OCI-LY7 (cell line): ENCODE measurements around the gene TRIP12. TPM values are rescaled to one million over a fixed set of nuclear protein-coding genes. Genes with fewer than 3 reads are reported as not detected.
"Not testable (repeated sequence)": the region's sequence is repeated elsewhere in the genome, so short reads cannot be mapped to it uniquely, and the experiment has no call there.

ENCODE experiments used
- BruUV-seq: library from RNA; stranded (reverse); fragments of 400-500 nt; replicated peaks from 2 replicates; lab custom pipeline; 2021; lab: Mats Ljungman, UMichigan
- CTCF ChIA-PET: fragments of 300-600 bp; sonication (Branson Sonifier 250); formaldehyde crosslinking; loops from one replicate; lab custom pipeline; 2022; ENCODE audit warnings: antibody characterized with exemption; ENCODE audit not compliant: unreplicated experiment; lab: Charles Lee
- POLR2A ChIA-PET: fragments of 300-600 bp; sonication (Branson Sonifier 250); formaldehyde crosslinking; loops from one replicate; lab custom pipeline; 2022; ENCODE audit warnings: antibody characterized with exemption; lab: Charles Lee
- DNase-seq: peaks from one replicate; pipeline ENCODE4 v3.0.0-alpha.2; 2015; ENCODE audit warnings: low spot score
- H2AFZ ChIP-seq: fragments of 200-600 bp; sonication (generic), shearing (Covaris generic); 2 replicates; pipeline ENCODE4 v1.6.1; 2014; ENCODE audit warnings: mild to moderate bottlenecking, antibody characterized with exemption, low read length, moderate library complexity
- H3K27ac ChIP-seq: fragments of 200-600 bp; sonication (generic); 2 replicates; pipeline ENCODE4 v1.5.1; 2014; ENCODE audit warnings: mixed run types, low read depth, mild to moderate bottlenecking, moderate library complexity, low read length, inconsistent platforms; ENCODE audit not compliant: poor library complexity, severe bottlenecking
- H3K36me3 ChIP-seq: fragments of 200-600 bp; sonication (generic); 2 replicates; pipeline ENCODE4 v1.6.1; 2014; ENCODE audit warnings: mild to moderate bottlenecking, antibody characterized with exemption, low read length, moderate library complexity, mixed read lengths; ENCODE audit not compliant: insufficient read depth
- H3K4me1 ChIP-seq: fragments of 200-600 bp; sonication (generic); 2 replicates; pipeline ENCODE4 v1.5.1; 2014; ENCODE audit warnings: mild to moderate bottlenecking, low read length; ENCODE audit not compliant: insufficient read depth, poor library complexity, severe bottlenecking
- H3K4me2 ChIP-seq: fragments of 200-600 bp; sonication (generic); 2 replicates; pipeline ENCODE4 v1.6.1; 2014; ENCODE audit warnings: mild to moderate bottlenecking, low read length
- H3K4me3 ChIP-seq: fragments of 200-600 bp; sonication (generic); 2 replicates; pipeline ENCODE4 v1.5.1; 2014; ENCODE audit warnings: mild to moderate bottlenecking, low read depth, low read length; ENCODE audit not compliant: poor library complexity, severe bottlenecking
- H3K79me2 ChIP-seq: fragments of 200-600 bp; sonication (generic); 2 replicates; pipeline ENCODE4 v1.6.1; 2016; ENCODE audit warnings: low read depth, mild to moderate bottlenecking, low read length, moderate library complexity, mixed read lengths; ENCODE audit not compliant: insufficient read depth
- H3K9me2 ChIP-seq: fragments of 200-600 bp; sonication (generic); 2 replicates; pipeline ENCODE4 v1.6.1; 2016; ENCODE audit warnings: mild to moderate bottlenecking, low read length, mixed read lengths; ENCODE audit not compliant: insufficient read depth
- H3K9me3 ChIP-seq: fragments of 200-600 bp; sonication (generic); 2 replicates; pipeline ENCODE4 v1.6.1; 2014; ENCODE audit warnings: mild to moderate bottlenecking, mixed run types, low read length, mixed read lengths
- H4K20me1 ChIP-seq: fragments of 200-600 bp; sonication (generic); 2 replicates; pipeline ENCODE4 v1.6.1; 2014; ENCODE audit warnings: mild to moderate bottlenecking, antibody characterized with exemption, low read length, moderate library complexity, mixed read lengths; ENCODE audit not compliant: insufficient read depth
- EZH2phosphoT487 ChIP-seq: fragments of 200-600 bp; sonication (generic); IDR thresholded peaks from 2 replicates; pipeline ENCODE4 v1.6.1; 2018; ENCODE audit warnings: low read depth, borderline replicate concordance, mild to moderate bottlenecking, mixed run types, antibody characterized with exemption, low read length, moderate library complexity, mixed read lengths
- intact Hi-C: fragments of 100-400 bp; cut with micrococcal nuclease; formaldehyde crosslinking; loops from one replicate; pipeline ENCODE4 v1.10.0; 2022; ENCODE audit not compliant: unreplicated experiment
- total RNA-seq, 2 experiments: library from RNA; depleted of rRNA in 1 of 2; stranded (reverse); fragments of >200 nt in 1 of 2; shearing (Covaris generic) in 1 of 2; gene quantifications; 2 replicates each; pipeline ENCODE4 v1.2.3, GENCODE V29; 2014 to 2022
- TF ChIP-seq, protein P1 (sequence below): fragments of 200-600 bp; sonication (generic); conservative IDR thresholded peaks from 2 replicates; pipeline ENCODE4 v1.5.1; 2014; ENCODE audit warnings: mild to moderate bottlenecking, antibody characterized with exemption, low read length, moderate library complexity, mixed read lengths

The TRIP12 gene
- total RNA-seq, 2 experiments from 2014 or later: 80.0 to 185 TPM

DNA sequence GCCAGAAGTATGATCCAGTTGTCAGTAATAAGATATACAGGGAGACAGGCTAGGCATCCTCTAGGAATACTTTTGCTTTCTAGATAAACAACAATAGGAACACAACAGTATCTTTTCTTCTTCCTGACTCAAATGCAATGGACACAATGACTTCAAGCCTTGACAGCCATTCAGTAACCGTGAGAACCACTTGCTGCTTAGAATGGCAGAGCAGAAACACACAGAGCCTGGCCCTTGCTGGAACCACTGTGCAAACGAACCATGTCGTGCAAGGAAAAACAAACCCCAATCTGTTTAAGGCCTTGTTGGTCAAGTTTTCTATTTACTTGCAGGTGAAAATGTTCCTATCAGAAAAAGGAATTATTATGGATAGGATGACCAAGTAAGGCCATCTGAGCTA is 18.8 kb downstream of the TRIP12 start:
- POLR2A ChIA-PET: interaction anchor here (0.6 to 1.2 kb wide), 4 partner anchors 9 to 637 kb away, joined by 4 to 8 read pairs (median 5); no protein-coding TSS in a partner anchor
- no peak overlapping the region for H2AFZ ChIP-seq
- H3K4me2 ChIP-seq: no peak overlapping the region
- intact Hi-C loops: no loop called here
- peaks cover 5% of the 10 kb centered on the region for H3K4me1 ChIP-seq
- no peaks in the 10 kb centered on the region for H3K9me3 ChIP-seq
- DNase-seq: no peak
- CTCF ChIA-PET: no interaction called here
- no TSS peak for BruUV-seq
- H4K20me1 ChIP-seq: peaks cover 2% of the 10 kb centered on the region; the same call in 1 of the 2 replicates
- no peaks in the 10 kb centered on the region for H3K9me2 ChIP-seq
- no peak overlapping the region for H3K4me3 ChIP-seq
- no peak for TF ChIP-seq EZH2phosphoT487
- TF ChIP-seq, protein P1, sequence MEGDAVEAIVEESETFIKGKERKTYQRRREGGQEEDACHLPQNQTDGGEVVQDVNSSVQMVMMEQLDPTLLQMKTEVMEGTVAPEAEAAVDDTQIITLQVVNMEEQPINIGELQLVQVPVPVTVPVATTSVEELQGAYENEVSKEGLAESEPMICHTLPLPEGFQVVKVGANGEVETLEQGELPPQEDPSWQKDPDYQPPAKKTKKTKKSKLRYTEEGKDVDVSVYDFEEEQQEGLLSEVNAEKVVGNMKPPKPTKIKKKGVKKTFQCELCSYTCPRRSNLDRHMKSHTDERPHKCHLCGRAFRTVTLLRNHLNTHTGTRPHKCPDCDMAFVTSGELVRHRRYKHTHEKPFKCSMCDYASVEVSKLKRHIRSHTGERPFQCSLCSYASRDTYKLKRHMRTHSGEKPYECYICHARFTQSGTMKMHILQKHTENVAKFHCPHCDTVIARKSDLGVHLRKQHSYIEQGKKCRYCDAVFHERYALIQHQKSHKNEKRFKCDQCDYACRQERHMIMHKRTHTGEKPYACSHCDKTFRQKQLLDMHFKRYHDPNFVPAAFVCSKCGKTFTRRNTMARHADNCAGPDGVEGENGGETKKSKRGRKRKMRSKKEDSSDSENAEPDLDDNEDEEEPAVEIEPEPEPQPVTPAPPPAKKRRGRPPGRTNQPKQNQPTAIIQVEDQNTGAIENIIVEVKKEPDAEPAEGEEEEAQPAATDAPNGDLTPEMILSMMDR: no peak
- H3K36me3 ChIP-seq: peaks cover 60% of the 10 kb centered on the region
- peaks cover 44% of the 10 kb centered on the region; the same call in 1 of the 2 replicates for H3K79me2 ChIP-seq
- H3K27ac ChIP-seq: no peak overlapping the region

DNA sequence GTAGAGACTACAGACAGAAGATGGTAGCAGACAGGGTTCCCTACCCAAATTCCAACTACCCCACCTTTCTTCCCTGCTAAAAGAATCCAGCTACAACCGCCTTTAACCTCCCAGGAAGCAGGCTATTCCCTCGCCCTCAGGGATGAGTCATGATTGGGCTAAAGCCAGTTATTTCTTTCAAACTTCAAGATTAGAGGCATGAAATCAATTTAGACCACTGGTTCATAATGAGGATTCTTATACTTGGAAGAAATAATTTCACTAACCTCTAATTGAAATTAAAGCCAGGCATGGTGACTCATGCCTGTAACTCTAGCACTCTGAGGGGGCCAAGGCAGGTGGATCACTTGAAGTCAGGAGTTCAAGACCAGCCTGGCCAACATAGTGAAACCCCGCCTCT is 20.0 kb downstream of the TRIP12 start:
- Histone ChIP-seq H2AFZ (no peak overlapping the region), H3K27ac (no peak overlapping the region), H3K36me3 (peaks cover 50% of the 10 kb centered on the region), H3K4me3 (no peak overlapping the region), H3K9me3 (no peaks in the 10 kb centered on the region), H3K79me2 (peaks cover 40% of the 10 kb centered on the region; the same call in 1 of the 2 replicates), H4K20me1 (peaks cover 7% of the 10 kb centered on the region; the same call in 1 of the 2 replicates), H3K4me2 (no peak overlapping the region), H3K4me1 (no peaks in the 10 kb centered on the region), H3K9me2 (no peaks in the 10 kb centered on the region)
- no peak for DNase-seq
- ChIA-PET POLR2A (interaction anchor here (1.1 to 1.2 kb wide), 2 partner anchors 9 to 10 kb away, joined by 4 to 6 read pairs; no protein-coding TSS in a partner anchor), CTCF (no interaction called here)
- intact Hi-C loops: no loop called here
- no TSS peak for BruUV-seq
- TF ChIP-seq, protein P1: no peak
- no peak for TF ChIP-seq EZH2phosphoT487

DNA sequence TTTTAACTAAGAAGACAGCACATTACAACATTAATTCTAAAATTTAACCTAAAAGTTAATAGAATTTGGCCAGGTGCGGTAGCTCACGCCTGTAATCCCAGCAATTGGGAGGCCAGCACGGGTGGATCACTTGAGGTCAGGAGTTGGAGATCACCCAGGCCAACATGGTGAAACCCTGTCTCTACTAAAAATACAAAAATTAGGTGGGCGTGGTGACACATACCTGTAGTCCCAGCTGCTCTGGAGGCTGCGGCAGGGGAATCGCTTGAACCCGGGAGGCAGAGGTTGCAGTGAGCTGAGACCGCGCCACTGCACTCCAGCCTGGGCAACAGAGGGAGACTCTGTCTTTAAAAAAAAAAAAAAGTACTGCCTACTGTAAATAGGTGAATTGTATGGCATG is 21.3 kb downstream of the TRIP12 start:
- intact Hi-C loops, CTCF ChIA-PET, H3K4me1 ChIP-seq, H3K9me3 ChIP-seq, DNase-seq, H3K9me2 ChIP-seq, H4K20me1 ChIP-seq, H3K4me2 ChIP-seq, H3K4me3 ChIP-seq, H3K27ac ChIP-seq, BruUV-seq, H2AFZ ChIP-seq: not testable (repeated sequence)
- peaks cover 50% of the 10 kb centered on the region; the same call in 1 of the 2 replicates for H3K79me2 ChIP-seq
- H3K36me3 ChIP-seq: peaks cover 47% of the 10 kb centered on the region
- POLR2A ChIA-PET: interaction anchor here (0.6 to 1.1 kb wide), 3 partner anchors 9 to 483 kb away, joined by 3 to 4 read pairs (median 4); no protein-coding TSS in a partner anchor
